ENCODE results near the gene ARHGAP18.

DNA sequence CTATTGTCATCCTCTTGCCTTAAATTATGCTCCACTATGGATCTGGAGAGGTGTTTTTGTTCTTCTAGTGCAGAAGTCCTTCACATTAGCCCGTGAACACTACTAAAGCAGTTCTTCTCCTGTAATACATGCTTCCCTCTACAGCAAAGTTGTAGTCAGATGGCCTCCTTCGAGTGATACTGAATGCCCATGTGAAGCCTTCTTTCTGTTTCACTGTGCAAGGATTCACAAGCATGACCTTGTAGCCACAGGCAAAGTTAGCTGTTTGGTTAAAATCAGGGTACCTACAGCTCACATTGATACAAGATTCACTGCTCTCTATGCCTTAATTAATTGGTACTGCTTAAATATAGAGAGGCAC is 47.6 kb downstream of the ARHGAP18 start:
- TF ChIP-seq, protein P1, sequence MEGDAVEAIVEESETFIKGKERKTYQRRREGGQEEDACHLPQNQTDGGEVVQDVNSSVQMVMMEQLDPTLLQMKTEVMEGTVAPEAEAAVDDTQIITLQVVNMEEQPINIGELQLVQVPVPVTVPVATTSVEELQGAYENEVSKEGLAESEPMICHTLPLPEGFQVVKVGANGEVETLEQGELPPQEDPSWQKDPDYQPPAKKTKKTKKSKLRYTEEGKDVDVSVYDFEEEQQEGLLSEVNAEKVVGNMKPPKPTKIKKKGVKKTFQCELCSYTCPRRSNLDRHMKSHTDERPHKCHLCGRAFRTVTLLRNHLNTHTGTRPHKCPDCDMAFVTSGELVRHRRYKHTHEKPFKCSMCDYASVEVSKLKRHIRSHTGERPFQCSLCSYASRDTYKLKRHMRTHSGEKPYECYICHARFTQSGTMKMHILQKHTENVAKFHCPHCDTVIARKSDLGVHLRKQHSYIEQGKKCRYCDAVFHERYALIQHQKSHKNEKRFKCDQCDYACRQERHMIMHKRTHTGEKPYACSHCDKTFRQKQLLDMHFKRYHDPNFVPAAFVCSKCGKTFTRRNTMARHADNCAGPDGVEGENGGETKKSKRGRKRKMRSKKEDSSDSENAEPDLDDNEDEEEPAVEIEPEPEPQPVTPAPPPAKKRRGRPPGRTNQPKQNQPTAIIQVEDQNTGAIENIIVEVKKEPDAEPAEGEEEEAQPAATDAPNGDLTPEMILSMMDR (IDR thresholded peaks at IDR 0.05), result no peak
- TF ChIP-seq EZH2phosphoT487 (IDR thresholded peaks at IDR 0.05), result no peak
- no peak for TF ChIP-seq EZH2 (IDR thresholded peaks at IDR 0.05)

Data from neural progenitor cell (in vitro differentiated cells).